Nephron progenitor cell (in vitro differentiated cells): ENCODE measurements around the gene COL13A1.
A peak's percentile ranks its signal among the peaks of the same experiment; 100 is the strongest.

Experiments used
- DNase-seq: peaks from one replicate; pipeline ENCODE4 v3.0.0; 2021
- H3K27ac Mint-ChIP-seq: 2 replicates; pipeline ENCODE4 v1.8.0; 2021; ENCODE audit warnings: mild to moderate bottlenecking, moderate library complexity, mixed read lengths
- H3K27me3 Mint-ChIP-seq: 2 replicates; pipeline ENCODE4 v1.8.0; 2021; ENCODE audit warnings: mild to moderate bottlenecking, low read depth, mixed read lengths; ENCODE audit not compliant: poor library complexity
- H3K36me3 Mint-ChIP-seq: 2 replicates; pipeline ENCODE4 v1.8.0; 2021; ENCODE audit warnings: low read depth, mixed read lengths
- H3K4me1 Mint-ChIP-seq: 2 replicates; pipeline ENCODE4 v1.8.0; 2021; ENCODE audit warnings: mixed read lengths
- H3K4me3 Mint-ChIP-seq: 2 replicates; pipeline ENCODE4 v1.8.0; 2021; ENCODE audit warnings: mild to moderate bottlenecking, moderate library complexity, mixed read lengths
- H3K9me3 Mint-ChIP-seq: 2 replicates; pipeline ENCODE4 v1.8.0; 2021; ENCODE audit warnings: mild to moderate bottlenecking, moderate library complexity, mixed read lengths
- CTCF ChIP-seq: fragments of 200-600 bp; sonication (generic); IDR thresholded peaks from 2 replicates; pipeline ENCODE4 v1.5.0; 2021; ENCODE audit warnings: antibody characterized with exemption

COL13A1 gene

GRCh38 chr10:69848454-69848853, 46.7 kb downstream of the COL13A1 start:
- TF ChIP-seq CTCF = no peak
- no peak for DNase-seq
- H3K4me1 Mint-ChIP-seq = peaks cover 94% of the 10 kb centered on the region
- H3K4me3 Mint-ChIP-seq = no peak overlapping the region
- no peaks in the 10 kb centered on the region for H3K36me3 Mint-ChIP-seq
- no peak overlapping the region for H3K27ac Mint-ChIP-seq
- peaks cover 33% of the 10 kb centered on the region for H3K27me3 Mint-ChIP-seq
- no peaks in the 10 kb centered on the region for H3K9me3 Mint-ChIP-seq

- peak; percentile 43 for DNase-seq
- Mint-ChIP-seq H3K36me3 (no peaks in the 10 kb centered on the region), H3K9me3 (no peaks in the 10 kb centered on the region), H3K27ac (peak overlapping the region; percentile 85), H3K27me3 (peaks cover 35% of the 10 kb centered on the region), H3K4me3 (peak overlapping the region; percentile 58), H3K4me1 (peaks cover 89% of the 10 kb centered on the region)
- TF ChIP-seq CTCF = no peak
These were observed 48.1 kb downstream of the COL13A1 start for GRCh38 chr10:69849825-69850224.

- no peaks in the 10 kb centered on the region for H3K36me3 Mint-ChIP-seq
- no peak for DNase-seq
- H3K27ac Mint-ChIP-seq = no peak overlapping the region
- H3K9me3 Mint-ChIP-seq = no peaks in the 10 kb centered on the region
- TF ChIP-seq CTCF = no peak
- peaks cover 83% of the 10 kb centered on the region for H3K4me1 Mint-ChIP-seq
- no peak overlapping the region for H3K4me3 Mint-ChIP-seq
- H3K27me3 Mint-ChIP-seq = peaks cover 39% of the 10 kb centered on the region
These were observed 48.7 kb downstream of the COL13A1 start for GRCh38 chr10:69850440-69850839.

- no peak for DNase-seq
- no peak for TF ChIP-seq CTCF
- Mint-ChIP-seq H3K4me1 (peaks cover 77% of the 10 kb centered on the region), H3K4me3 (no peak overlapping the region), H3K27ac (no peak overlapping the region), H3K36me3 (no peaks in the 10 kb centered on the region), H3K9me3 (no peaks in the 10 kb centered on the region), H3K27me3 (peaks cover 42% of the 10 kb centered on the region)
These were observed 49.6 kb downstream of the COL13A1 start for GRCh38 chr10:69851306-69851705.

GRCh38 chr10:69853064-69853463, 51.4 kb downstream of the COL13A1 start:
- DNase-seq = no peak
- no peak for TF ChIP-seq CTCF
- no peak overlapping the region for H3K4me3 Mint-ChIP-seq
- H3K36me3 Mint-ChIP-seq = no peaks in the 10 kb centered on the region
- no peak overlapping the region for H3K27ac Mint-ChIP-seq
- no peaks in the 10 kb centered on the region for H3K9me3 Mint-ChIP-seq
- H3K4me1 Mint-ChIP-seq = peaks cover 72% of the 10 kb centered on the region
- peaks cover 50% of the 10 kb centered on the region for H3K27me3 Mint-ChIP-seq

GRCh38 chr10:69854511-69855345, 53.0 kb downstream of the COL13A1 start:
- DNase-seq = no peak
- no peak for TF ChIP-seq CTCF
- H3K4me3 Mint-ChIP-seq = no peak overlapping the region
- no peaks in the 10 kb centered on the region for H3K36me3 Mint-ChIP-seq
- peaks cover 50% of the 10 kb centered on the region for H3K27me3 Mint-ChIP-seq
- H3K4me1 Mint-ChIP-seq = peaks cover 71% of the 10 kb centered on the region
- H3K27ac Mint-ChIP-seq = no peak overlapping the region
- no peaks in the 10 kb centered on the region for H3K9me3 Mint-ChIP-seq
